SK-N-MC (cell line): ENCODE data around the gene SCG3.

ENCODE experiments used
- EZH2 ChIP-seq: fragments of 200-600 bp; sonication (generic); IDR thresholded peaks from one replicate; pipeline ENCODE4 v1.6.1; 2017; ENCODE audit warnings: antibody characterized with exemption
- FOXP2 ChIP-seq: optimal IDR thresholded peaks from 2 replicates; pipeline ENCODE3; 2011; ENCODE audit warnings: mild to moderate bottlenecking, moderate library complexity; ENCODE audit not compliant: insufficient read depth; ENCODE audit errors: extremely low read length, control extremely low read depth
- POLR2AphosphoS5 ChIP-seq: IDR thresholded peaks from 2 replicates; pipeline ENCODE4 v1.6.1; 2012; ENCODE audit warnings: mild to moderate bottlenecking, low read depth, low read length, borderline replicate concordance

DNA sequence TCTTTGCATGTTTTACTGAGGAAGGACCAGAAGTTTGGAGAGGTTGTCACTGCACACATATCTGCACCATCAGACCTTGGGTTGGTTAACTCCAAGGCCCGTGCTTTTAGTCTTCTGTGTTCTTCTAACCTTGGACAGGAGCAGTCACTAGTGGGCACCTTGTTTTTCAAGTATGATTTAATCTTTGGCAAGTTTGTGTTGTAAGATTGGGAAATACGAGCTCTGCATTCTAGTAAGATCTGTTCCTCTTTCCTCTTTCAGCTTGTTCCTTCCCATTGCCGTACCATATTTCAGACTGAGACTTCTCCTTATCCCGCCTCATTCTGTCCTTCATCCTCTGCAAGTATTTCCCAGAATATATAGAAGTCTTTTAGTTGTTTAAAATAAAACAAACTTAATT lies 75.2 kb downstream of the SCG3 start:
- TF ChIP-seq POLR2AphosphoS5 (no peak), EZH2 (no peak), FOXP2 (no peak)
